ENCODE data around the gene PRDM16.

PRDM16 gene

DNA sequence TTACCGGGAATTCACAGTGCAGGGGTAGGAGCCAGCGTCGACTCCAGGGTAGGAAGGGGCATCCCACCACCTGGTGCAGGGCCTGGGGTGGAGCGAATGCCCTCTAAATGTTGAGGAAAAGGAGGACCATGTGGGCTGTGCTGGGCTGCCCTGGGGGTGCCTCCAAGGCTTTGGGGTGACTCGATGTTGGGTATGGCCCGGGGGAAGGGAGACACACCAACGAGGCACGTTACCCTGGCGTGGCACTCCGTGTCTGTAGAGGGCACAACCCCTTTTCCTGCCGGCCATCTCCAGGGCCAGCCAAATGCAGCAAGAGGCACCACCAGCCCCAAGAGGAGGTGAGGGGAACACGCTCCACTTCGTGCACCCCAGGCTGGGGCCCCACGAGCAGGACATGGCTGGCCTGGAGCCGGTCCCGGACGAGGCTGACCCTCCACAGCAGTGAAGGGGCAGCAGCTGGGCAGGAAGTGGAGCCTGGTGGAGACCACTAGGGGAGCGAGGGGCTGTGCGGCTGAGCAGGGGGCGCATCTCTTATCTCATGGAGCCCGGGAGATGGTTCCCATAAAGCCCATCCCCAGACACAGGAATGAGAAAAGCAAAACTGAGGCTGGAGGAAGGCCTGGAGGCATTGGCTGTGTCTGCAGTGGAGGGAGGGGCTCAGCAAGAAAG is 36.5 kb upstream of the PRDM16 start:
- no peak for DNase-seq (ENCODE audit: low read depth in 1 of 2, low spot score in 1 of 2)

DNA sequence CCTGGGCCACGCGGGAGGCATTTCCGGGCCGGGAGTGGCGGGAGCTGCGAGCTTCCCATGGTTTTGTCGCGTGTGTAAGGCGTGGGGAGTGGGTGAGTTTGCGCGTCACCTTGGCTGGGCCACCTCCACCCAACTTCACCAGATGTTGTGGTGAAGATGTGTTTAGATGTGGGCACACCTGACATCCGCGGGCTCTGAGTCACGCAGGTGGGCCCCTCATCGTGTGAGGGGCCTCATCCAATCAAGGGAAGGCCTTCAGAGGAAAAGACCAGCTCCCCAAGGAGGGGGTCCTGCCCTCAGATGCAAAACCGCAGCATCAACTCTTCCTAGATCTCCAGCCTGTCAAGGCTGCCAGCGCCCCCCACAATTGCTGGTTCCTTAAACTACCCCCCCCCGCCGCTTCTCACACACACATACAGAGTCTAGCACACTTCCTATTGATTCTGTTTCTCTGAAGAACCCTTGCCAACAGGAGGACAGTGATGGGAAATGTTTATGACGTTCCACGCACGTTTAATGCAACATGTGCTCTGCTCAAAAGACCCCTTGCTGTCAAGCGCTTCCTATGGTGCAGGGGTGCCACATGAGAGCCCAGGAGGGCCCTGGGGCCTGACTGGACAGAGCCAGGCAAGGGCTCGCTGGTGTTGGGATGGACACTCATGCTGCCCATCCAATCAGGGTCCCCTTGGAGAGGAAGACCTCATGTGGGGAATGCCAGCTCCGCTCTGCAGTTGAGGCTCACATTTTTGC is 35.8 kb upstream of the PRDM16 start:
- peak in 1 of 2 donors; percentile 5 for DNase-seq (ENCODE audit: low read depth in 1 of 2, low spot score in 1 of 2)

DNA sequence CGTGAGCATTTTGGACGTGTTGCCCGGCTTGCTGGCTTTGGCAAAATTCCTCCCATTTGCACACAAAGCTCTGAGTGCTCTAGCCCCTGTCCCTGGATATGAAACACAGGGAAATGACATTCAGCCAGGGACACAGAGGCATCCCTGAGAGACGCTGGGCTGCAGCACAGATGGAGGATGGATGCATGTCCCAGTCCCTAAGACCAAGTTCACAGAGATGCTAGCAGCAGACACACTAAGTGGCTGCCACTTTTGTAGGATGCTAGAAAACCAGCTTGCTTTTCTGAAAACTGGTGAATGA is 35.3 kb upstream of the PRDM16 start:
- no peak for DNase-seq (ENCODE audit: low read depth in 1 of 2, low spot score in 1 of 2)

DNA sequence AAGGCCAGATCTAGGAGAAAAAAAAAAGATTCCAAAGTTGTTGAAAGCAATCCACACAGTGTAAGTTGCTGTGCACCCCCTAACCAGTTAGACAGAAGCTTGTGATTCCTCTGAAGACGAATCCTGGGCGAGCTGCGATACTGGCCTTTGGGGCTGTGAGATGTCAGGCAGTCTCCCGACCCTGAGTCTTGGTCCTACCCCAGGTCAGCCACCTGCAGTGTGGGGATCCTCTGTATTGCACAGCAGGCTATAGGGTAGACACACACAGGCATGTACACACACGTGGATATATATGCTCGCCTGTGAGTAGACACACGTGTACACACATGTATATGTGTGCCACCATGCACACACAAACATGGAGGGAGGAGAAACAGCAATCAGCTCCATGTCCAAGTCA is 34.8 kb upstream of the PRDM16 start:
- no peak for DNase-seq (ENCODE audit: low read depth in 1 of 2, low spot score in 1 of 2)

DNA sequence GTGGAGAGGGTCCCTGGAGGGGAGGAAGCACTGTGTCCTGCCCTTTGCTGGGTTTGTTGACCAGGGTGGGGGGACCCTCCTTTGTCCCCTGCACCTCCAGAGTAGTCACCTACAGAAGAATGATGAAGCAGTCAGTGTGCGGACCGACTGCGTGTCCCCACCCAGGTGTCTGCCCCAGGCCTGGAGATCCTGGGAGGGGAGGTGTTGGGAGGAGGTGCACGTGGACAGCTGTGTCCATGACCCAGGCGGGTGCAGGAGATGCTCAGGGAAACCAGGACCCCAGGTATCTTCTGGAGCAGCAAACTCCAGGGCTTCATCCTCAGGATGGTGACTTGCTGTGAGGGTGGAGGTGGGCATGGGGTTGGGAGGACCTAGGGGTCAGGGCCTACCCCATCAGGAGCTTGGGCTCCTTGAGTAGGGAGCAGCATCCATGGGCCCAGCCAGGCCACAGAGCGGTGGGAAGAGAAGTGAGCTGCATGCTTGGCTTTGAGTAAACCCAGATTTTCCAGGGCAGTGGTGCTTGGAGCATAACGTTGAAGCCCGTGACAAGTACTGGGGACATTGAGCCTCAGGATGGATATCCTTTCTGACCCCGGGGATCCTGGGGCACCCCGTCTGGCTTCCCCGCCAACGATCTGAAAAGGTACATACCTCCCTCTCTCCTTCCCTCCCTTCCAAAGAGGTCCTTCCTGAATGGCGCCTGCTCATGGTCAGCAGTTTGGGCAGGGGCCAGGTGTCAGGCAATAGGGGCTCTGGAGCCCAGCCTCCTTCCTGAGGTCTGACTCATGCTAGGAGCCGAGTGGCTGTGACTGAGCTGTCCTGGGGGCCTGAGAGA is 34.1 kb upstream of the PRDM16 start:
- no peak for DNase-seq (ENCODE audit: low read depth in 1 of 2, low spot score in 1 of 2)

DNA sequence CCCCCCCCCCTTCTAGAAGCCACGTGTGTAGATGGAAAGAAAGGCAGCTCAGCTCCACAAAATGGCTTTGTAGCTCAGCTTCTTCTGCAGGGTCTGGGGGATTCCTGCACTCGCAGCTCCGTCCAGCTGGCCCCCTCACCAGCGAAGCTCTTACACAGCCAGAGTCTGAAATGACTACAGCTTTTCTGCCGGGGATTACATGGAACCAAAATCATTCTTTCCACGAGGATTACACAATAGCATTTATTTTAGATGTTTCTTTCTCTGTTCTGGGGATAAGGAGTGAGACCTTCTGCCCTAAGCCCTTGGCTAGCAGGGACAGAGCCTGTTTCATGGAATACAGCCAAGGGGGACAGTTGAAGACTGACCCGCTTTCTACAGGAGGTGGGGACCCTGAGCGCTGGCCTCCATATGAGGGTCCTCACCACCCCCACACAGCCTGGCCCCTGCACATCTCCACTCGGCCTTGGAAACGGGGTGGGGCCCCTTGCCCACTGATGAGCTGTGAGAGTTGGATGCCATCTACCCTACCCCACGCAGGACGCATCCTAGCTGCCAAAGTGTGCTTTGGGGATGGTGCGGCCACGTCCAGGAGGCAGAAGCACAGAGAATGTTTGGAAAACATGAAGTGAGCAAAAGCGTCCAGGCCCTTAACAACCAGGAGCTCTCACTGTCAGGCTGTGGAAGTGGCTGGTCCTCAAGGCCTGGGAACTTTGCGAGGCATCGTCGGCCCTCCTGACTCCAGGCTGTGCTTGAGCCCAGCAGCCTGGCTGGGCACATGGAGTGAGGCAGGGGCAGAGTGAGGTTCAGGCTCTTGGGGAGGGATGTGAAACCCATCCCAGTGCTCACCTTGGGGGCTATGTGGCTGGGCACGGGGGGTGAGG is 33.2 kb upstream of the PRDM16 start:
- no peak for DNase-seq (ENCODE audit: low read depth in 1 of 2, low spot score in 1 of 2)

DNA sequence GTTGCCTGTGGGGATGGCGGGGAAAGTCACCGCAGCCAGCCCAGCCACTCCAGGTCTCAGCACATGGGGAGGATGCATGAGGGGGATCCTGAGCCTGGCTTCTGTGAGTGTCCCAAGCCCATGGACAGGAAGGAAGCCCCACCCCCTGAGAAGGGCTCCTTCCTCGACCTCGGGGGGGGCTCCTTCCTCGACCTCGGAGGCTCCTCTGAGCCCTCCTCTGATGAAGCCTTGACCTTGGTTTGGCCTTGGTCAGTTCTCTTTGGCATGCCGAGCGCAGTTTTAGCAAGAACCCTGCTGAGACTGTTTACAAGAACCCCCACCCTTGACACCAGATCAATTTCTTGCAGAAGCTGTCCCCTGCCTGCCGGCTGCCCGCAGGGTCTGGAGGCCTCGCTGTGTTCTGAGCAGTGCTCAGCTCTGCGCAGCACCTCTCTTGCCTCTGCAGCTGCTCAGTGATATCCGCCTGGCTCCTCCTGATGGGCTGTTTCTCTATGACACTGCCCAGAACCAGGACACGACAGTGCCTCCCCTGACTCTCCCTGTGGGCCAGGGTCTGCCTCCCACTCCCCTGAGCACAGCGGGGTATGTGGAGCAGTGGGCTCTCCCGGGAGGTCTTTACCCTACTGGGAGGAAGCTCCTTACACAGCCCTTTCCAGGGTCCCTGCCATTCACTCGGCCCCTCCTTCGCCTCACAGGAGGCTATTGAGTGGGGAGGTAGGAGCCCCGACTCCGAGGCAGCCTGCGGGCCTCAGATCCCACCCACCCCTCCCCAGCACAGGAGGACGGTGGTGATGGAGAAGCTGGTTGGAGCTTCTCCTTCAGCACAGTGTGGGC is 32.3 kb upstream of the PRDM16 start:
- DNase-seq (ENCODE audit: low read depth in 1 of 2, low spot score in 1 of 2) = no peak

DNA sequence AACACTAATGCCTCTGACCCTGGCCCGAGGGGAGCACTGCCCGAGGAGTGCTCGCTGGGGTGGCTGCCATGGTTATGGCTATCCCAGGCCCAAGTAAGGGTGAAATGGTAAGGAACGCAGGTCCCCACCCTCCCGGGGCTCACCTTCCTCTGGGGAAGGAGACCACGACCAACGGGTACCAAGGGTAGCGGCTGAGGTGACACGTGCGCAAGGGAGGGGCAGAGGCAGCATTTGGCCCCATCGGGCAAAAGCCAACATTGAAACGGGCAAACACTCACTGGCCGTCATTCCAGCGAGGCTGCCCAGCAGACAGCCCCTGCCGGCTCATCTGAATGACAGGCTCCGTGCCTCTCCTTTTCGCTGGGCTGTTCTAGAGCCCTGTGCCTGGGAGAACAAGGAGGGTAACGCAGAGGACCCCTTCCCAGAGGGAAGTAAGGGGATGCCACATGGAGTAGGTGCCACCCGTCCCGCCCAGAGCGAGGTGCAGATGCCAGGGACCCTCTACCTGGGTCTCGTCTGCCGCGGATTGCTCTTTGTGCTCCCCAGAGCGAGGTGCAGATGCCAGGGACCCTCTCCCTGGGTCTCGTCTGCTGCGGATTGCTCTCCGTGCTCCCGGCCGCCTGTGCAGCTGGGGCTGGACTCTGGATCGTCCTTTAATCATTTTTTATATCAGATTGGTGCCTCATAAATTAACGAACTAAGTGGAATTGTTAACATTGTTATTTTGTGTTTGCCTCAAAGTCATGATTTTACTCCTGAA is 31.5 kb upstream of the PRDM16 start:
- DNase-seq (ENCODE audit: low read depth in 1 of 2, low spot score in 1 of 2) = no peak

DNA sequence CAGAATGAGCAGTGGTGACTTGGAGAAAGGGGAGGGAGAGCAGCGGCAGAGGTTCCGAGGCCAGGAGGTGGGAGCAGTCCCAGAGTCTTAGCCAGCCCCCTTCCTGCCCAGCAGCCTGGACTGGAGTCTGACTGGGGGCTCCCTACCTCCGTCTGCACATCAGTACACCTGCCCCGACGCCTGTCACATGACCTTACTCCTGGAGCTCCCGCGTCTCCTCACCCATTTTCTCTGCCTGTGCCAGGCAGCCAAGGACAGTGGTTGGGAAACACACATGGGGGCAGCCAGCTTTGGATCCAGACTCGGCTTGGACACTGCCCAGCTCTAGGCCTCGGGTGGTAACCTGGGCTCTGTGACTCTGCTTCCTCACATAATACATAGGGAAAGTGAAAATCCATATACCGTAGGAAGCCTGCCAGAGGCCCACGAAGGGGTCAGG is 30.9 kb upstream of the PRDM16 start:
- DNase-seq (ENCODE audit: low read depth in 1 of 2, low spot score in 1 of 2) = no peak

DNA sequence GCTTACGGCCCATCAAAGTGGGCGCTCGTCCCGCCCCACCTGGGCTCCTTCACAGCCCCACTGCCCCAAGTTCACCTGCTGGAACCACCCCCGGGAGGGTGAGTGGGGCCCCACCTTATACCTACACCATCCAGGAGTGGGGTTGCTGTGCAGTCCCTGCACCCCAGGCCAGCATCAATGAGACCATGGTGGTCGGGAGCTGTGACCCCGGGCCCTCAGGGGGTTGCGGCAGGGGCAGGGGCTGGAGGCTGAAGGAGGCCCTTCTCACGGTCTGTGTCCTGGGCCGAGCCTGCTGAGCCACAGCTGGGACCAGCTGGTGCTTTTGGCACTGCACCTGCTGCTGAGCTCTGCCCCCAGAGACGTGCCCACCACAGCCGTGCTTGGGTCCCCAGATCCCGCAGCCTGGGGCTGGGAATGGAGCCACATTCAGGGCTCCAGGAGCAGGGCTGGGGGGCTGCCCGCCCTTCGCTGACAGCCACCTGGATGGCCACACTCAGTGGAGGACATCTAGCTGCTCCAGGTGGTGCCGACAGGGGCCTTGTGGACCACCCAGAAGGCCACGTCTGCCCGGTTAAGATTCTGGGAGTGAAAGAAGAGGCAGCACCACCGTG is 30.3 kb upstream of the PRDM16 start:
- DNase-seq (ENCODE audit: low read depth in 1 of 2, low spot score in 1 of 2) = no peak

DNA sequence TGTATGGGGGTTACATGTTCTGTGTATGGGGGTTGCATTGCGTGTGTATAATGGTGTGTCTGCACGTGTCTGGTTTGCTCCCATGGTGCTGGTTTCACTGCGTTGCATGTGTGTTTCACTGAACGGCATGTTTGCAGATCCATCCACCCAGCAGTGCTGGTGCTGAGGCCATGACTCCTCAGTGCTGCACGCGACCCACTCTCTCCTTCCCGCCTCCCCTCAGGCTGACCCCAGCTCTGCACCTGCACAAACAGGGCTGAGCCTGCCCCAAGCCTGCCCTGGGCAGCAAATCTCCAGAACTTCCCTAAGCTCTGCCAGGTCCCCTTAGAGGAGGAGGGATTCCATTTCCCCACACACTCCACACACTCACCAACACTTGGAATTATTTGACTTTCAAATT is 29.0 kb upstream of the PRDM16 start:
- DNase-seq (ENCODE audit: low read depth in 1 of 2, low spot score in 1 of 2) = no peak

DNA sequence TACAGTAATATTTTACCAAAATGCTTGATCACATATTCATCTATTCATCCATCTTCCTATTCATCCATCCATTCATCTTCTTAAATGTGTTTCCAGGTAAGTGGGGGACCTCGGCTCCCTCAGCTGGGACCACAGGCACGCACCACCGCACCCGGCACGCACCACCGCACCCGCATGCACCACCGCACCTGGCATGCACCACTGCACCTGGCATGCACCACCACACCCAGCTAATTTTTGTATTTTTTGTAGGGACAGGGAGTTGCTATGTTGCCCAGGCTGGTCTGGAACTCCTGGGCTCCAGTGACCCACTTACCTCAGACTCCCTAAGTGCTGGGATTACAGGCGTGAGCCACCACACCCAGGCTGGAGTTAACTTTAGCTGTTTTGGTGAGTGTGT is 26.5 kb upstream of the PRDM16 start:
- no peak for DNase-seq (ENCODE audit: low read depth in 1 of 2, low spot score in 1 of 2)

DNA sequence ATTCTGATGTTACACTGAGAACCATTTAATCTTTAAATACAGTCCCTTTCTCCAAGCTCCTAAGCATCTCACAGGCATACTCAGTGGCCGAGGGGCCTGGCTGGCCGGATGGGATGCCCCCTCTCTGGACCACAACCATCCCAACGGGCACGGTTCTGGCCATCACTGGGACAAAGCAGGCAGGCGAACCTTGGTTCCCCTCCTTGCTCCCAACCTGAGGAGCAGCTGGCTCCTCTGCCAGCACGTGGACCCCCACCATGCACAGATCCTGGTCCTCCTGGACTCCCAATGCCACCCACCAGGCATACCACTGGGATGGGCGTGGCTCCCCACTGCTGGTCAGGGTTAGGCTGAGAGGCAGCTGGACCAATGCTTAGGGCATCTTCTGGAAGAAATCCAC is 19.8 kb upstream of the PRDM16 start:
- DNase-seq (ENCODE audit: low read depth in 1 of 2, low spot score in 1 of 2) = no peak

DNA sequence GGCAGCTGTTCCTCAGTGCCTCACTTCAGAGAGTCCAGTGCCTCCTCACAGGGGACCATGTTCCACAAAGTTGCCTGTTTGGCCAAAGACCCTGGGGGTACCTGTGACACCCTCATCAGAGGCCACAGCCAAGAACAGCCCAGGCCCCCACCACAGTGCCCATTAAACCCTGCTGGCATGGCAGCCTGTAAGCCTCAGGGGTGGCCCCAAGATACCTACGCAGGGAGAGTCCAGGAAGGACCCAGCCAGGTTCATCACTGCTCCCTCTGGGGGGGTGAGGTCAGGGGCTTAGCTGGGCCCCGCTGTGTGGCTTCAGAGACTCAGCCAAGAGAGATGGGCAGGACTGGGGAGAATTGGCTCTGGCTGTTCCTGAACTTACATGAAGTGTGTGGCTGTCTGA is 19.1 kb upstream of the PRDM16 start:
- DNase-seq (ENCODE audit: low read depth in 1 of 2, low spot score in 1 of 2) = no peak

DNA sequence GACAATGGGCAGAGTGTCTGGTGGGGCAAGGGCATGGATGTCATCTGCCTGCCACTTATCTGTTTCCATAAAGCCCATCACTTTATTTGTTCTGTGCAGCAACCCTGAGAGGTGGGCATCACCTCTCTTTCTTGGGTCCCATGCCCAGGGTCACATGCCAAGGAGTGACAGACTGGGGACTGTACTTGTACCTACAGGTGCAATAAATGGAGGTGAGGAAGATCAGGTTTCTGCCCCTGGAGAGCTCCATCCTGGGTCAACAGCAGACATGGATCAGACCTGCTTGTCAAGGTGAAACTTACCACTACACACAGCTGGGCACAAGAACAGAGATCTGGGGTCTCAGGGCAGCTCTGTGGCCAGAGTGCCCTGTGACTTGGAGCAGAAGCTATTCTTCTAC is 18.4 kb upstream of the PRDM16 start:
- no peak for DNase-seq (ENCODE audit: low read depth in 1 of 2, low spot score in 1 of 2)

DNA sequence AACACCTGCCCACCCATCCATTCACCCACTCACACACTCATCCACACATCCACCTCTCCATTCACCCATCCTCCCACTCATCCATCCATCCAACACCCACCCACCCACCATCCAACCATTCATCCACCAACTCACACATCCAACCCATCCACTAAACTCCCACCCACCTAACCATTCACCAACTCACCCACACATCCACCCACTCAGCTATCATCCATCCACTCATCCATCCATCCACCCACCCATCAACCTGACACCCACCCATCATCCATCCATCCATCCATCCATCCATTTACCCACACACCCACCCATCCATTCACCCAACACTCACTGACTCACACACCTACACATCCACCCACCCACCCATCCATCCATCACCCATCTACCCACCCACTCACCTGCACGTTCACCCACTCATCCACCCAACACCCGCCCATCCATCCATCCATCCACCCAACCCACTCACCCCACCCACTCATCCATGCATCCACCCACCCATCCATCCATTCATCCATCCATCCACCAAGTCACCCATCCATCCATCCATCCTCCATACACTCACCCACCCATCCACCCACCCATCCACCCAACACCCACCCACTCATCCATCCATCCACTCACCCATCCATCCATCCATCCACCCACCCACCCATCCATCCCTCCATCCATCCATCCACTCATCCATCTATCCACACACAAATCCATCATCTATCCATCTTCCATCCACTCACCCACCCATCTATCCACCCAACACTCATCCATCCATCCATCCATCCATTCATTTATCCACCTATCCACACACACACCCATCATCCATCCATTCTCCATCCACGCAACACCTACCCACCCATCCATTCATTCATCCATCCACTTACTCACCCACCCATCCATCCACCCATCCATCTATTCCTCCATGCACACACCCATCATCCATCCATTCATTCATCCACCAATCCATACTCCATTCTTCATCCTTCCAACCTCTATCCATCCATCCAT is 17.4 kb upstream of the PRDM16 start:
- DNase-seq (ENCODE audit: low read depth in 1 of 2, low spot score in 1 of 2) = no peak

DNA sequence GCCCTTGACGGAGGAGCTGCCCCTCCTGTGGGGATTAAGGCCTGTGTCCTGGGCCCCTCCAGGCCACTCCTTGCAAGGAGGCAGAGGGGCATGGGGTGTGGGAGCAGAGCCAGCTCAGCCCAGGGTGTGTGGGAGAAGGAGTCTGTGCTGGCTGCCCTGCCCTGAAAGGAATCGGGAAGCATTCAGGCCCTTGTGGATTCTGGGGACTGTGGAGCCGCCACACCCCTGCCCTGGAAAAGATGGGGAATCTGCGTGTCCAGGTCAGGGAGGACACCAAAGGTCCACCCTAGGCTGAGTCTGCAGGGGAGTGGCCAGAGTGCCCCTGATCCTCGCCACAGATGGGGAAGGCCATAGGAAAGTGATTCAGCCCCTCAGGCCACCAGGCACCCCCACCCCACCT is 16.5 kb upstream of the PRDM16 start:
- no peak for DNase-seq (ENCODE audit: low read depth in 1 of 2, low spot score in 1 of 2)

DNA sequence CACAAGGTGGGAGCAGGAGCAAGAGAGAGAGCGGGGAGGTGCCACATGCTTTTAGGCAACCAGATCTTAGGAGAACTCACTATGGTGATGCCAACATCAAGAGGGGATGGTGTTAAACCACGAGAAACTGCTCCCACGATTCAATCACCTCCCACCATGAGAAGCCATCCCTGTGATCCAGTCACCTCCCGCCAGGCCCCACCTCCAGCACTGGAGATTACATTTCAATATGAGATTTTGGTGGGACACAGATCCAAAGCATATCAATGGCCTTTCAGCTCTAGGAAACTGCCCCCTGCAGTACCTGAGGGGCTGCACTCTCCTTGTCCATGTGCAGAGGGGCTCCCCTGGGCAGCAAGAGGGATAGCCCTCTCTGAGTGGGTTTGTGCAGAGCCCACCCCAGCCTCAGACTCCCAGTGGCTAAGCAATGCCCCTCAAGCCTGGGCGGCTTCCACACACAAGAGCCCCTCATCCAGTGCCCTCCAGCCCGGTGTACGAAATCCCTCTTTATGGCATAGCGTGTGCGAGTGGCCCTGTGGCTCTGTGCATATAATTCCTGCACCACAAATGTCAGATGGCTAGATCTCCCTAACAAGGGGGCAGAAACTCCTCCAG is 15.5 kb upstream of the PRDM16 start:
- no peak for DNase-seq (ENCODE audit: low read depth in 1 of 2, low spot score in 1 of 2)
